HepG2 (cell line): ENCODE data around the gene EEF1A1. TPM values are rescaled to one million over a fixed set of nuclear protein-coding genes. Genes with fewer than 3 reads are reported as not detected.

Source experiments
- ATAD3A ChIP-seq: sonication (generic); formaldehyde crosslinking; IDR thresholded peaks from 2 replicates; pipeline ENCODE4 v1.4.0; 2020; ENCODE audit warnings: missing genetic modification reagents
- ATF6 ChIP-seq: sonication (generic); formaldehyde crosslinking; conservative IDR thresholded peaks from 2 replicates; pipeline ENCODE4 v1.4.0; 2020; ENCODE audit warnings: missing genetic modification reagents
- ERF ChIP-seq: IDR thresholded peaks from 2 replicates; pipeline ENCODE4 v1.6.1; 2018; ENCODE audit warnings: missing biosample characterization, missing genetic modification reagents
- ETS1 ChIP-seq: sonication (generic); formaldehyde crosslinking; IDR thresholded peaks from 2 replicates; pipeline ENCODE4 v1.4.0; 2020; ENCODE audit warnings: missing genetic modification reagents
- HNF4A ChIP-seq: sonication (generic); formaldehyde crosslinking; IDR thresholded peaks from 2 replicates; pipeline ENCODE4 v1.4.0; 2020; ENCODE audit warnings: missing genetic modification reagents
- JDP2 ChIP-seq: sonication (generic); formaldehyde crosslinking; IDR thresholded peaks from 2 replicates; pipeline ENCODE4 v1.8.1; 2022; ENCODE audit warnings: missing genetic modification reagents, borderline replicate concordance
- NFE2L2 ChIP-seq: fragments of 150-350 bp; IDR thresholded peaks from 2 replicates; pipeline ENCODE4 v1.6.1; 2014; ENCODE audit warnings: low read length
- SRF ChIP-seq: IDR thresholded peaks from 2 replicates; pipeline ENCODE4 v1.6.1; 2011; ENCODE audit warnings: mild to moderate bottlenecking, low read depth, low read length, moderate library complexity
- TGIF2 ChIP-seq: IDR thresholded peaks from 2 replicates; pipeline ENCODE4 v1.6.1; 2016; ENCODE audit warnings: control low read depth, missing compliant biosample characterization
- XBP1 ChIP-seq: sonication (generic); formaldehyde crosslinking; IDR thresholded peaks from 2 replicates; pipeline ENCODE4 v1.5.0; 2020; ENCODE audit warnings: missing genetic modification reagents
- ZBTB38 ChIP-seq: sonication (generic); formaldehyde crosslinking; IDR thresholded peaks from 2 replicates; pipeline ENCODE4 v1.5.1; 2020; ENCODE audit warnings: mild to moderate bottlenecking, missing genetic modification reagents
- ZBTB46 ChIP-seq: sonication (generic); formaldehyde crosslinking; IDR thresholded peaks from 2 replicates; pipeline ENCODE4 v1.4.0; 2020; ENCODE audit warnings: mild to moderate bottlenecking, missing genetic modification reagents, borderline replicate concordance
- ZFP36L2 ChIP-seq: sonication (generic); formaldehyde crosslinking; IDR thresholded peaks from 2 replicates; pipeline ENCODE4 v1.4.0; 2020; ENCODE audit warnings: missing genetic modification reagents
- ZNF232 ChIP-seq: sonication (generic); formaldehyde crosslinking; IDR thresholded peaks from 2 replicates; pipeline ENCODE4 v1.4.0; 2020; ENCODE audit warnings: missing genetic modification reagents, borderline replicate concordance
- ZNF770 ChIP-seq: sonication (generic); formaldehyde crosslinking; IDR thresholded peaks from 2 replicates; pipeline ENCODE4 v1.5.0; 2020; ENCODE audit warnings: mild to moderate bottlenecking, missing genetic modification reagents
- ZNF777 ChIP-seq: sonication (generic); formaldehyde crosslinking; IDR thresholded peaks from 2 replicates; pipeline ENCODE4 v1.4.0; 2020; ENCODE audit warnings: missing genetic modification reagents
- polyA plus RNA-seq, 8 experiments: library from polyadenylated mRNA; depleted of rRNA in 3 of 8; stranded (reverse) in 7 of 8; unstranded in 1 of 8; fragments of >200 nt; fragmentation: Illumina TruSeq in 4 of 8; extraction: Trizol in 4 of 8; gene quantifications; 2 replicates each; pipeline versions ENCODE4 v1.2.1 to v1.2.3, GENCODE V29; 2011 to 2016; ENCODE audit warnings: low read depth in 4 of 8, missing spikeins in 1 of 8, mixed read lengths in 1 of 8; ENCODE audit not compliant: insufficient read depth in 1 of 8
- total RNA-seq, 5 experiments: library from RNA; depleted of rRNA; stranded (reverse); fragments of >200 nt; fragmentation: Illumina TruSeq; extraction: Trizol; gene quantifications; 2 replicates each; pipeline ENCODE4 v1.2.3, GENCODE V29; 2016; ENCODE audit warnings: low read depth in 1 of 5
- TF ChIP-seq, protein P1 (sequence below): sonication (generic); formaldehyde crosslinking; IDR thresholded peaks from 2 replicates; pipeline ENCODE4 v1.5.0; 2020; ENCODE audit warnings: missing genetic modification reagents
- TF ChIP-seq, protein P2 (sequence below): sonication (generic); formaldehyde crosslinking; conservative IDR thresholded peaks from 2 replicates; pipeline ENCODE4 v1.4.0; 2020; ENCODE audit warnings: mild to moderate bottlenecking, missing genetic modification reagents, moderate library complexity

The EEF1A1 gene
- total and polyA plus RNA-seq, 2 of the 13 experiments (the other 11 are each of a cell fraction or from before 2014, with no cell fraction given) = 13,726 to 17,172 TPM

- TF ChIP-seq ATF6 (CRISPR knock-in tag) (0 out of 2 replicates have a peak, but pooled peaks have one; percentile 1), ZBTB38 (no peak), JDP2 (no peak), SRF (no peak), NFE2L2 (no peak), ETS1 (CRISPR knock-in tag) (no peak), XBP1 (peak; percentile 54), ATAD3A (no peak), HNF4A (CRISPR knock-in tag) (peak; percentile 10; the same call in 1 of the 2 replicates), ZNF232 (CRISPR knock-in tag) (no peak), ZNF777 (CRISPR knock-in tag) (peak; percentile 66; the same call in 1 of the 2 replicates), ZNF770 (CRISPR knock-in tag) (0 out of 2 replicates have a peak, but pooled peaks have one; percentile 18), ZFP36L2 (CRISPR knock-in tag) (0 out of 2 replicates have a peak, but pooled peaks have one; percentile 17), ZBTB46 (CRISPR knock-in tag) (no peak), ERF (CRISPR knock-in tag) (0 out of 2 replicates have a peak, but pooled peaks have one; percentile 7), TGIF2 (no peak)
- TF ChIP-seq, protein P1, sequence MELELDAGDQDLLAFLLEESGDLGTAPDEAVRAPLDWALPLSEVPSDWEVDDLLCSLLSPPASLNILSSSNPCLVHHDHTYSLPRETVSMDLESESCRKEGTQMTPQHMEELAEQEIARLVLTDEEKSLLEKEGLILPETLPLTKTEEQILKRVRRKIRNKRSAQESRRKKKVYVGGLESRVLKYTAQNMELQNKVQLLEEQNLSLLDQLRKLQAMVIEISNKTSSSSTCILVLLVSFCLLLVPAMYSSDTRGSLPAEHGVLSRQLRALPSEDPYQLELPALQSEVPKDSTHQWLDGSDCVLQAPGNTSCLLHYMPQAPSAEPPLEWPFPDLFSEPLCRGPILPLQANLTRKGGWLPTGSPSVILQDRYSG = no peak
- TF ChIP-seq, protein P2, sequence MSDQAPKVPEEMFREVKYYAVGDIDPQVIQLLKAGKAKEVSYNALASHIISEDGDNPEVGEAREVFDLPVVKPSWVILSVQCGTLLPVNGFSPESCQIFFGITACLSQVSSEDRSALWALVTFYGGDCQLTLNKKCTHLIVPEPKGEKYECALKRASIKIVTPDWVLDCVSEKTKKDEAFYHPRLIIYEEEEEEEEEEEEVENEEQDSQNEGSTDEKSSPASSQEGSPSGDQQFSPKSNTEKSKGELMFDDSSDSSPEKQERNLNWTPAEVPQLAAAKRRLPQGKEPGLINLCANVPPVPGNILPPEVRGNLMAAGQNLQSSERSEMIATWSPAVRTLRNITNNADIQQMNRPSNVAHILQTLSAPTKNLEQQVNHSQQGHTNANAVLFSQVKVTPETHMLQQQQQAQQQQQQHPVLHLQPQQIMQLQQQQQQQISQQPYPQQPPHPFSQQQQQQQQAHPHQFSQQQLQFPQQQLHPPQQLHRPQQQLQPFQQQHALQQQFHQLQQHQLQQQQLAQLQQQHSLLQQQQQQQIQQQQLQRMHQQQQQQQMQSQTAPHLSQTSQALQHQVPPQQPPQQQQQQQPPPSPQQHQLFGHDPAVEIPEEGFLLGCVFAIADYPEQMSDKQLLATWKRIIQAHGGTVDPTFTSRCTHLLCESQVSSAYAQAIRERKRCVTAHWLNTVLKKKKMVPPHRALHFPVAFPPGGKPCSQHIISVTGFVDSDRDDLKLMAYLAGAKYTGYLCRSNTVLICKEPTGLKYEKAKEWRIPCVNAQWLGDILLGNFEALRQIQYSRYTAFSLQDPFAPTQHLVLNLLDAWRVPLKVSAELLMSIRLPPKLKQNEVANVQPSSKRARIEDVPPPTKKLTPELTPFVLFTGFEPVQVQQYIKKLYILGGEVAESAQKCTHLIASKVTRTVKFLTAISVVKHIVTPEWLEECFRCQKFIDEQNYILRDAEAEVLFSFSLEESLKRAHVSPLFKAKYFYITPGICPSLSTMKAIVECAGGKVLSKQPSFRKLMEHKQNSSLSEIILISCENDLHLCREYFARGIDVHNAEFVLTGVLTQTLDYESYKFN (CRISPR knock-in tag) = peak; percentile 14; the same call in 1 of the 2 replicates
Measured at GRCh38 chr6:73521351-73521985, 636 bp upstream of the EEF1A1 start (continued).
